ENCODE results near the gene PP2D1. TPM values are rescaled to one million over a fixed set of nuclear protein-coding genes. Genes with fewer than 3 reads are reported as not detected.

PP2D1 gene
- total RNA-seq, 1 experiment from 2014 or later: not detected

GRCh38 chr3:20013396-20013795, 1.3 kb upstream of the PP2D1 start:
- ATAC-seq: no peak

GRCh38 chr3:20008646-20009045, 3.4 kb downstream of the PP2D1 start:
- Histone ChIP-seq H3K27ac (ENCODE audit: low read length) (no peak overlapping the region), H3K9me3 (ENCODE audit: control insufficient read depth, insufficient read depth, low read depth, low read length) (no peaks in the 10 kb centered on the region), H3K4me3 (ENCODE audit: low read depth in 2 of 2, low read length in 2 of 2) (no peak overlapping the region), H3K27me3 (ENCODE audit: control insufficient read depth, insufficient read depth, low read length) (no peaks in the 10 kb centered on the region), H3K36me3 (ENCODE audit: control insufficient read depth, insufficient read depth, low read length) (no peaks in the 10 kb centered on the region), H3K4me1 (ENCODE audit: control insufficient read depth, insufficient read depth, low read length) (no peaks in the 10 kb centered on the region)
- BruUV-seq (replicated peaks): no TSS peak
- intact Hi-C loops (cut with micrococcal nuclease; ENCODE audit: unreplicated experiment) (no loop called here), in situ Hi-C loops (cut with HindIII; ENCODE audit: low pct_unique_long_range_greater_than_20kb, low sequenced_read_pairs) (no loop called here)
- ChIA-PET POLR2A (no interaction called here), CTCF (no interaction called here)
- TF ChIP-seq REST (IDR thresholded peaks at IDR 0.05; ENCODE audit: insufficient read depth in 1 of 2, low read depth in 2 of 2, low read length in 1 of 2) (no peak), POLR2AphosphoS5 (IDR thresholded peaks at IDR 0.05; ENCODE audit: low read depth, low read length) (no peak), CTCF (IDR thresholded peaks at IDR 0.05) (no peak), TCF7L2 (IDR thresholded peaks at IDR 0.05; ENCODE audit: low read depth, low read length) (no peak), SIN3A (IDR thresholded peaks at IDR 0.05; ENCODE audit: borderline replicate concordance, insufficient read depth, low read depth, low read length) (no peak)
- ATAC-seq: no peak
- no peak for DNase-seq (ENCODE audit: low read depth, low spot score)

More at GRCh38 chr3:20013396-20013795, 1.3 kb upstream of the PP2D1 start:
- Histone ChIP-seq H3K4me1 (ENCODE audit: control insufficient read depth, insufficient read depth, low read length) (no peaks in the 10 kb centered on the region), H3K9me3 (ENCODE audit: control insufficient read depth, insufficient read depth, low read depth, low read length) (no peaks in the 10 kb centered on the region), H3K36me3 (ENCODE audit: control insufficient read depth, insufficient read depth, low read length) (no peaks in the 10 kb centered on the region), H3K27me3 (ENCODE audit: control insufficient read depth, insufficient read depth, low read length) (no peaks in the 10 kb centered on the region), H3K4me3 (ENCODE audit: low read depth in 2 of 2, low read length in 2 of 2) (no peak overlapping the region), H3K27ac (ENCODE audit: low read length) (no peak overlapping the region)
- in situ Hi-C loops (cut with HindIII; ENCODE audit: low pct_unique_long_range_greater_than_20kb, low sequenced_read_pairs) (no loop called here), intact Hi-C loops (cut with micrococcal nuclease; ENCODE audit: unreplicated experiment) (no loop called here)
- POLR2A ChIA-PET: no interaction called here
- no TSS peak for BruUV-seq (replicated peaks)
- TF ChIP-seq TCF7L2 (IDR thresholded peaks at IDR 0.05; ENCODE audit: low read depth, low read length) (no peak), CTCF (IDR thresholded peaks at IDR 0.05) (no peak), REST (IDR thresholded peaks at IDR 0.05; ENCODE audit: insufficient read depth in 1 of 2, low read depth in 2 of 2, low read length in 1 of 2) (no peak), POLR2AphosphoS5 (IDR thresholded peaks at IDR 0.05; ENCODE audit: low read depth, low read length) (no peak), SIN3A (IDR thresholded peaks at IDR 0.05; ENCODE audit: borderline replicate concordance, insufficient read depth, low read depth, low read length) (no peak)
- DNase-seq (ENCODE audit: low read depth, low spot score): no peak
- CTCF ChIA-PET: interaction anchor here (0.6 kb wide), 1 partner anchor 13 kb away, joined by 3 read pairs; no protein-coding TSS in a partner anchor
